Neuronal stem cell (in vitro differentiated cells): ENCODE measurements around the gene NUDT14.
A peak's percentile ranks its signal among the peaks of the same experiment; 100 is the strongest.

Experiments
- DNase-seq: peaks from one replicate; pipeline ENCODE4 v3.0.0-alpha.2; 2013; ENCODE audit warnings: low spot score
- H2AFZ ChIP-seq: one replicate; pipeline ENCODE4 v1.6.1; 2013; ENCODE audit warnings: mild to moderate bottlenecking, low read length, inconsistent platforms
- H2AK5ac ChIP-seq: 2 replicates; pipeline ENCODE4 v1.6.1; 2013; ENCODE audit warnings: low read depth, mild to moderate bottlenecking, inconsistent platforms, low read length, moderate library complexity, mixed read lengths
- H2BK120ac ChIP-seq: 2 replicates; pipeline ENCODE4 v1.6.1; 2013; ENCODE audit warnings: low read depth, mild to moderate bottlenecking, inconsistent platforms, low read length, moderate library complexity, mixed read lengths
- H2BK12ac ChIP-seq: one replicate; pipeline ENCODE4 v1.6.1; 2013; ENCODE audit warnings: low read length, inconsistent platforms
- H2BK15ac ChIP-seq: 2 replicates; pipeline ENCODE4 v1.6.1; 2013; ENCODE audit warnings: mild to moderate bottlenecking, low read length, inconsistent platforms, mixed read lengths
- H2BK5ac ChIP-seq: one replicate; pipeline ENCODE4 v1.6.1; 2013; ENCODE audit warnings: inconsistent platforms, mild to moderate bottlenecking, low read length, moderate library complexity
- H3K14ac ChIP-seq: one replicate; pipeline ENCODE4 v1.6.1; 2013; ENCODE audit warnings: low read length, inconsistent platforms
- H3K18ac ChIP-seq: 2 replicates; pipeline ENCODE4 v1.6.1; 2013; ENCODE audit warnings: low read length, inconsistent platforms
- H3K23ac ChIP-seq: 2 replicates; pipeline ENCODE4 v1.6.1; 2013; ENCODE audit warnings: low read depth, mild to moderate bottlenecking, mixed read lengths, low read length, inconsistent platforms; ENCODE audit not compliant: poor library complexity
- H3K27ac ChIP-seq: replicated peaks from 3 replicates; pipeline ENCODE4 v1.5.1; 2013; ENCODE audit warnings: low read length, inconsistent platforms
- H3K27me3 ChIP-seq, 3 experiments: 2 replicates each; pipeline ENCODE4 v1.6.1; 2013; ENCODE audit warnings: low read length in 3 of 3, mild to moderate bottlenecking in 2 of 3, inconsistent platforms in 1 of 3, low read depth in 1 of 3, mixed read lengths in 1 of 3, moderate library complexity in 1 of 3; ENCODE audit not compliant: control insufficient read depth in 3 of 3, insufficient read depth in 3 of 3
- H3K36me3 ChIP-seq, 2 donors: replicated peaks in 1 of 2; 2 replicates each; pipeline ENCODE4 v1.6.1; 2013; ENCODE audit warnings: low read length in 2 of 2; ENCODE audit not compliant: control insufficient read depth in 2 of 2, insufficient read depth in 2 of 2
- H3K4ac ChIP-seq: 2 replicates; pipeline ENCODE4 v1.6.1; 2013; ENCODE audit warnings: inconsistent platforms, mild to moderate bottlenecking, low read length, moderate library complexity
- H3K4me1 ChIP-seq, 2 donors: 1 replicate in 1 of 2; 2 replicates in 1 of 2; pipeline ENCODE4 v1.6.1; 2013; ENCODE audit warnings: low read length in 2 of 2, low read depth in 1 of 2; ENCODE audit not compliant: control insufficient read depth in 2 of 2, insufficient read depth in 1 of 2
- H3K4me2 ChIP-seq: one replicate; pipeline ENCODE4 v1.6.1; 2013; ENCODE audit warnings: mild to moderate bottlenecking, low read length, inconsistent platforms; ENCODE audit not compliant: insufficient read depth, poor library complexity, severe bottlenecking
- H3K4me3 ChIP-seq, 2 donors: 2 replicates each; pipeline ENCODE4 v1.5.1; 2013; ENCODE audit warnings: low read length in 2 of 2, mild to moderate bottlenecking in 2 of 2, inconsistent platforms in 1 of 2, moderate library complexity in 1 of 2
- H3K79me1 ChIP-seq: one replicate; pipeline ENCODE4 v1.6.1; 2013; ENCODE audit warnings: low read depth, mild to moderate bottlenecking, inconsistent platforms, low read length, moderate library complexity
- H3K9ac ChIP-seq: one replicate; pipeline ENCODE4 v1.6.1; 2013; ENCODE audit warnings: mild to moderate bottlenecking, low read depth, low read length, inconsistent platforms; ENCODE audit not compliant: poor library complexity
- H3K9me3 ChIP-seq, 2 donors: replicated peaks in 1 of 2; 2 replicates each; pipeline versions ENCODE3 to v1.6.1; 2013; ENCODE audit warnings: low read length in 2 of 2, mild to moderate bottlenecking in 2 of 2, inconsistent platforms in 1 of 2, low read depth in 1 of 2, mixed read lengths in 1 of 2, moderate library complexity in 1 of 2; ENCODE audit not compliant: control insufficient read depth in 2 of 2, insufficient read depth in 1 of 2
- H4K8ac ChIP-seq: one replicate; pipeline ENCODE4 v1.6.1; 2013; ENCODE audit warnings: low read depth, mild to moderate bottlenecking, inconsistent platforms, low read length, moderate library complexity
- H4K91ac ChIP-seq: one replicate; pipeline ENCODE4 v1.6.1; 2013; ENCODE audit warnings: low read length, low read depth, mild to moderate bottlenecking, inconsistent platforms; ENCODE audit not compliant: poor library complexity
- WGBS, 2 donors: extraction: QIAGEN DNeasy Blood & Tissue Kit; methylation state at CpG; one replicate each; pipeline ENCODE4 v1.1.7; 2013; ENCODE audit warnings: missing lambda C conversion rate in 2 of 2, mixed read lengths in 1 of 2; ENCODE audit not compliant: insufficient read length in 2 of 2, insufficient replicate concordance in 1 of 2; ENCODE audit errors: extremely low coverage in 2 of 2; 5-methylcytosine and 5-hydroxymethylcytosine counted together

Gene NUDT14

GRCh38 chr14:105150368-105151083 lies 30.6 kb downstream of the NUDT14 start:
- WGBS, 2 donors, result no CpG with 5 or more reads among the region's 35 CpGs
- Histone ChIP-seq H2BK15ac (no peak overlapping the region), H3K27ac (no peak overlapping the region), H3K14ac (peak overlapping the region; percentile 56), H3K27me3 (no peaks in the 10 kb centered on the region), H2BK12ac (no peak overlapping the region), H3K4me2 (no peak overlapping the region), H4K91ac (no peak overlapping the region), H2BK5ac (peak overlapping the region; percentile 75), H3K9ac (no peak overlapping the region), H3K4me3 (no peak overlapping the region), H3K4me1 (no peaks in the 10 kb centered on the region), H3K79me1 (peaks cover 4% of the 10 kb centered on the region), H3K23ac (peak overlapping the region; percentile 43), H2AFZ (no peak overlapping the region), H3K18ac (no peak overlapping the region), H3K4ac (no peak overlapping the region), H2BK120ac (no peak overlapping the region), H4K8ac (peak overlapping the region; percentile 23), H3K9me3 (no peaks in the 10 kb centered on the region), H2AK5ac (no peak overlapping the region), H3K36me3 (no peaks in the 10 kb centered on the region)
- no peak for DNase-seq

- Histone ChIP-seq H3K14ac (no peak overlapping the region), H3K27me3 (no peaks in the 10 kb centered on the region), H3K79me1 (peaks cover 4% of the 10 kb centered on the region), H3K36me3 (no peaks in the 10 kb centered on the region), H3K9me3 (no peaks in the 10 kb centered on the region), H2BK5ac (peak overlapping the region; percentile 75), H2AK5ac (no peak overlapping the region), H2BK12ac (no peak overlapping the region), H3K23ac (peak overlapping the region; percentile 43), H3K4ac (no peak overlapping the region), H3K4me2 (no peak overlapping the region), H3K4me1 (no peaks in the 10 kb centered on the region), H3K18ac (no peak overlapping the region), H2AFZ (no peak overlapping the region), H3K9ac (no peak overlapping the region), H2BK120ac (no peak overlapping the region), H3K27ac (no peak overlapping the region), H4K8ac (peak overlapping the region; percentile 23), H2BK15ac (no peak overlapping the region), H3K4me3 (no peak overlapping the region), H4K91ac (no peak overlapping the region)
- no CpG with 5 or more reads among the region's 4 CpGs for WGBS, 2 donors
- no peak for DNase-seq
Measured at GRCh38 chr14:105150026-105150367, 31.1 kb downstream of the NUDT14 start.

DNA sequence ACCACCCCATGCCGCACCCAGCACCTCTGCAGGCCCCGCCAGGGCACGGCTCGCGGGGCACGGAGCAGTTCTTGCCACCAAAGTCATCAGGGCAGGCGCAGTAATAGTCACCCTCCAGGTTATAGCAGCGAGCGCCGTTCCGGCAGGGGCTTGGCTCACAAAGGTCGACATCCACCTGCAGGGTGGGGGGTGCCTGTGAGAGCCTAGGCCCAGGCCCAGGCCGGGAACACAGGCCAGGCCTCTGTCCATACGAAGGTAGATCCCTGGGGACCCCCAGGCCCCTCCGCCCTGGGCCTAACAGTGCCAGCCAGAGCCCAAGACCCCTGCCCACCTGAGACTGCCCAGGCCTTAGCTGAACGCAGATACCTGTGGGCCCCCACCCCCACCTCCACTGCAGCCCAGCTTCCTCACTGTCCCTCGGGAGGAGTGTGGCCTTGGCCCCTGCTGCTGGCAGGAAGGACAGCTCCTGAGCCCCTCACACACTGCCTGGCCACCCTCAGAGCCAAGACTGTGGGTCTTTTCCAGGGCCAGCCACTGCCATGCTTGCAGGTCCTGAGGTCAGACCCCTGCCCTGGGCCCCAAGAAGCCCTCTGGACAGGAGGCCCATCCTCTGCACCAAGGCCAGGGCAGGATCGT lies 31.8 kb downstream of the NUDT14 start:
- no peak overlapping the region for H3K9ac ChIP-seq
- WGBS, 2 donors, result no CpG with 5 or more reads among the region's 18 CpGs
- H3K18ac ChIP-seq, result no peak overlapping the region
- no peaks in the 10 kb centered on the region for H3K36me3 ChIP-seq
- H3K4me2 ChIP-seq, result no peak overlapping the region
- H2BK5ac ChIP-seq, result no peak overlapping the region
- peaks cover 4% of the 10 kb centered on the region for H3K79me1 ChIP-seq
- H3K27me3 ChIP-seq, result no peaks in the 10 kb centered on the region
- no peak overlapping the region for H3K27ac ChIP-seq
- H2BK12ac ChIP-seq, result no peak overlapping the region
- DNase-seq, result no peak
- H2AFZ ChIP-seq, result no peak overlapping the region
- H2BK120ac ChIP-seq, result no peak overlapping the region
- no peak overlapping the region for H4K8ac ChIP-seq
- no peaks in the 10 kb centered on the region for H3K4me1 ChIP-seq
- no peaks in the 10 kb centered on the region for H3K9me3 ChIP-seq
- no peak overlapping the region for H2BK15ac ChIP-seq
- H4K91ac ChIP-seq, result no peak overlapping the region
- H3K4ac ChIP-seq, result no peak overlapping the region
- no peak overlapping the region for H3K4me3 ChIP-seq
- H3K23ac ChIP-seq, result no peak overlapping the region
- peak overlapping the region; percentile 43 for H2AK5ac ChIP-seq
- peak overlapping the region; percentile 89 for H3K14ac ChIP-seq

DNA sequence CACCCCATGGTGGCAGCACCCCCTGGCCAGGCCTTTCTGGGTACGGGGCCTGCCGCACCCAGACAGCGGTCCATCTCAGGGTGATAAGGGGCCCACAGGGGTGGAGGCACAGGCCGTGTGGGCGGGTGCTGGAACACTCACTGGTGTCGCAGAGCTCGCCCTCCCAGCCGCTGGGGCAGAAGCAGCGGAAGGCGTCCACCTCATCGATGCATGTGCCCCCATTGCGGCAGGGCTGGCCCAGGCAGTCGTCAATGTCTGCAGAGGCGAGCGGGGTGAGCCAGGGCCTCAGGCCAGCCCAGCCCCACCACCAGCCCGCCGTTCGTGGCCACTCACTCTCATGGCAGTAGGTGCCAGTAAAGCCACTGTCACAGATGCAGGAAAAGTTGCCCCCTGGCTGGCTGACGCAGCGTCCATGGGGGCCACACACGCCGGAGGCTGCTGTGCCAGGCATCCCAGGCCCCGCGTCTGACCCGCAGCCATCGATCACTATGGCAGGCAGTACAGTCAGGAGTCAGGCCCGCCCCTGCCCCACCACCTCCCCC lies 32.4 kb downstream of the NUDT14 start:
- Histone ChIP-seq H3K23ac (peak overlapping the region; percentile 12), H2BK120ac (no peak overlapping the region), H2AFZ (no peak overlapping the region), H3K9me3 (no peaks in the 10 kb centered on the region), H3K14ac (peak overlapping the region; percentile 98), H4K91ac (no peak overlapping the region), H3K4ac (no peak overlapping the region), H3K4me2 (no peak overlapping the region), H3K36me3 (no peaks in the 10 kb centered on the region), H3K4me1 (no peaks in the 10 kb centered on the region), H3K79me1 (peaks cover 4% of the 10 kb centered on the region), H2BK15ac (no peak overlapping the region), H3K27ac (no peak overlapping the region), H4K8ac (no peak overlapping the region), H3K27me3 (no peaks in the 10 kb centered on the region), H3K4me3 (no peak overlapping the region), H2AK5ac (no peak overlapping the region), H2BK12ac (peak overlapping the region; percentile 10), H3K9ac (peak overlapping the region; percentile 44), H2BK5ac (no peak overlapping the region), H3K18ac (no peak overlapping the region)
- no peak for DNase-seq
- no CpG with 5 or more reads among the region's 27 CpGs for WGBS, 2 donors
